SK-N-SH (cell line): ENCODE measurements around the gene CALB2. TPM values are rescaled to one million over a fixed set of nuclear protein-coding genes. Genes with fewer than 3 reads are reported as not detected.

Experiments used
- CTCF ChIA-PET: fragments of 300-600, 350-600 bp; formaldehyde crosslinking; extraction: SDS; loops from one replicate; lab custom pipeline; 2021; lab: Yijun Ruan, JAX
- POLR2A ChIA-PET: fragments of 350-600 bp; sonication (Branson Sonifier 250); formaldehyde crosslinking; extraction: SDS; loops from one replicate; lab custom pipeline; 2020; ENCODE audit warnings: antibody characterized with exemption, inconsistent platforms; lab: Yijun Ruan, JAX
- DNase-seq: peaks from one replicate; pipeline ENCODE4 v3.0.0; 2012
- H2AFZ ChIP-seq: fragments of 200-600 bp; sonication (generic); 2 replicates; pipeline ENCODE4 v1.8.1; 2016; ENCODE audit warnings: antibody characterized with exemption, mild to moderate bottlenecking, low read depth
- H3F3A ChIP-seq: fragments of 200-600 bp; sonication (generic); replicated peaks from 2 replicates; pipeline ENCODE3; 2016; ENCODE audit warnings: antibody characterized with exemption, mild to moderate bottlenecking; ENCODE audit not compliant: insufficient read depth
- H3K27ac ChIP-seq, 2 experiments: fragments of 200-500 bp in 1 of 2; fragments of 200-600 bp in 1 of 2; sonication (Bioruptor generic) in 1 of 2; sonication (generic), shearing (Covaris generic) in 1 of 2; 2 replicates each; pipeline versions ENCODE4 v1.5.1 to v1.6.1; 2014 to 2016; ENCODE audit warnings: low read depth in 2 of 2, inconsistent platforms in 1 of 2, low read length in 1 of 2, mild to moderate bottlenecking in 1 of 2, mixed read lengths in 1 of 2
- H3K27me3 ChIP-seq: fragments of 200-600 bp; sonication (generic), shearing (Covaris generic); 2 replicates; pipeline ENCODE4 v1.6.1; 2016; ENCODE audit warnings: mixed run types; ENCODE audit not compliant: insufficient read depth
- H3K36me3 ChIP-seq, 2 experiments: fragments of 200-500 bp in 1 of 2; fragments of 200-600 bp in 1 of 2; sonication (Bioruptor generic) in 1 of 2; sonication (generic) in 1 of 2; replicated peaks in 1 of 2; 2 replicates each; pipeline versions ENCODE3 to v1.5.1; 2014 to 2016; ENCODE audit warnings: low read length in 1 of 2, mild to moderate bottlenecking in 1 of 2; ENCODE audit not compliant: insufficient read depth in 2 of 2, control insufficient read depth in 1 of 2
- H3K4me1 ChIP-seq, 2 experiments: fragments of 200-500 bp in 1 of 2; fragments of 200-600 bp in 1 of 2; sonication (Bioruptor generic) in 1 of 2; sonication (generic), shearing (Covaris generic) in 1 of 2; 2 replicates each; pipeline versions ENCODE4 v1.5.1 to v1.6.1; 2014 to 2016; ENCODE audit warnings: low read depth in 1 of 2, low read length in 1 of 2, mixed run types in 1 of 2; ENCODE audit not compliant: insufficient read depth in 2 of 2, control insufficient read depth in 1 of 2
- H3K4me2 ChIP-seq: fragments of 200-600 bp; sonication (generic), shearing (Covaris generic); 2 replicates; pipeline ENCODE4 v1.6.1; 2017; ENCODE audit warnings: mixed run types
- H3K4me3 ChIP-seq, 2 experiments: fragments of 200-500 bp in 1 of 2; fragments of 200-600 bp in 1 of 2; sonication (Bioruptor generic) in 1 of 2; sonication (generic), shearing (Covaris generic) in 1 of 2; 2 replicates each; pipeline versions ENCODE4 v1.5.1 to v1.8.1; 2014 to 2016; ENCODE audit warnings: low read depth in 2 of 2, inconsistent platforms in 1 of 2, low read length in 1 of 2, mild to moderate bottlenecking in 1 of 2, mixed read lengths in 1 of 2, moderate library complexity in 1 of 2
- H3K79me2 ChIP-seq: fragments of 200-600 bp; sonication (generic); 2 replicates; pipeline ENCODE4 v1.8.1; 2017; ENCODE audit warnings: mild to moderate bottlenecking; ENCODE audit not compliant: insufficient read depth
- H3K9ac ChIP-seq: fragments of 200-600 bp; sonication (generic); 2 replicates; pipeline ENCODE4 v1.6.1; 2017; ENCODE audit warnings: mixed run types
- H3K9me2 ChIP-seq: fragments of 200-600 bp; sonication (generic); 2 replicates; pipeline ENCODE4 v1.6.1; 2017; ENCODE audit warnings: mixed run types
- H3K9me3 ChIP-seq: fragments of 200-600 bp; sonication (generic); 2 replicates; pipeline ENCODE4 v1.6.1; 2017; ENCODE audit warnings: mixed run types, mild to moderate bottlenecking, moderate library complexity
- H4K20me1 ChIP-seq: fragments of 200-600 bp; sonication (generic); 2 replicates; pipeline ENCODE4 v1.6.1; 2017; ENCODE audit warnings: mild to moderate bottlenecking, mixed run types; ENCODE audit not compliant: insufficient read depth
- CHD2 ChIP-seq: fragments of 150-350 bp; IDR thresholded peaks from 2 replicates; pipeline ENCODE4 v1.6.1; 2018; ENCODE audit warnings: low read length; ENCODE audit not compliant: partially characterized antibody
- ELF1 ChIP-seq: IDR thresholded peaks from 2 replicates; pipeline ENCODE4 v1.4.0; 2012
- EP300 ChIP-seq, 2 experiments: IDR thresholded peaks; 2 replicates each; pipeline versions ENCODE4 v1.4.0 to v1.6.1; 2012; ENCODE audit warnings: borderline replicate concordance in 1 of 2, low read depth in 1 of 2, low read length in 1 of 2
- EZH2phosphoT487 ChIP-seq: fragments of 200-600 bp; sonication (generic); IDR thresholded peaks from 2 replicates; pipeline ENCODE4 v1.6.1; 2017; ENCODE audit warnings: low read depth, mixed run types, mild to moderate bottlenecking, antibody characterized with exemption, moderate library complexity, borderline replicate concordance
- FOSL2 ChIP-seq: IDR thresholded peaks from 2 replicates; pipeline ENCODE4 v1.4.0; 2012; ENCODE audit warnings: low read depth, mild to moderate bottlenecking, moderate library complexity, borderline replicate concordance
- MEF2A ChIP-seq: IDR thresholded peaks from 2 replicates; pipeline ENCODE4 v1.4.0; 2012; ENCODE audit warnings: low read depth, borderline replicate concordance
- NFIC ChIP-seq: IDR thresholded peaks from 2 replicates; pipeline ENCODE4 v1.4.0; 2012; ENCODE audit warnings: borderline replicate concordance
- NRF1 ChIP-seq: IDR thresholded peaks from 2 replicates; pipeline ENCODE4 v1.6.1; 2012; ENCODE audit warnings: low read depth, mild to moderate bottlenecking, low read length
- RAD21 ChIP-seq: IDR thresholded peaks from 2 replicates; pipeline ENCODE4 v1.6.1; 2012; ENCODE audit warnings: mild to moderate bottlenecking, low read length
- RXRA ChIP-seq: IDR thresholded peaks from 2 replicates; pipeline ENCODE4 v1.4.0; 2012; ENCODE audit warnings: low read depth, mild to moderate bottlenecking, borderline replicate concordance
- TAF1 ChIP-seq: IDR thresholded peaks from 2 replicates; pipeline ENCODE4 v1.6.1; 2012; ENCODE audit warnings: low read depth, mild to moderate bottlenecking, low read length, moderate library complexity, borderline replicate concordance
- TEAD4 ChIP-seq: IDR thresholded peaks from 2 replicates; pipeline ENCODE4 v1.4.0; 2012; ENCODE audit warnings: mild to moderate bottlenecking, borderline replicate concordance; ENCODE audit not compliant: insufficient read depth
- WGBS: methylation state at CpG from one replicate; pipeline ENCODE4 v1.1.6; 2017; ENCODE audit warnings: low lambda C conversion rate; 5-methylcytosine and 5-hydroxymethylcytosine counted together
- polyA plus RNA-seq, 3 experiments: library from polyadenylated mRNA; depleted of rRNA; stranded (reverse); fragments of >200 nt; gene quantifications; 2 replicates each; pipeline ENCODE4 v1.2.3, GENCODE V29; 2012
- TF ChIP-seq, protein P1 (sequence below): fragments of 150-350 bp; IDR thresholded peaks from 2 replicates; pipeline ENCODE4 v1.6.1; 2017; ENCODE audit warnings: antibody characterized with exemption, low read length, low read depth, borderline replicate concordance

CALB2 gene
- polyA plus RNA-seq, 1 of the 3 experiments (the other 2 are of a cell fraction): 0.12 TPM

DNA sequence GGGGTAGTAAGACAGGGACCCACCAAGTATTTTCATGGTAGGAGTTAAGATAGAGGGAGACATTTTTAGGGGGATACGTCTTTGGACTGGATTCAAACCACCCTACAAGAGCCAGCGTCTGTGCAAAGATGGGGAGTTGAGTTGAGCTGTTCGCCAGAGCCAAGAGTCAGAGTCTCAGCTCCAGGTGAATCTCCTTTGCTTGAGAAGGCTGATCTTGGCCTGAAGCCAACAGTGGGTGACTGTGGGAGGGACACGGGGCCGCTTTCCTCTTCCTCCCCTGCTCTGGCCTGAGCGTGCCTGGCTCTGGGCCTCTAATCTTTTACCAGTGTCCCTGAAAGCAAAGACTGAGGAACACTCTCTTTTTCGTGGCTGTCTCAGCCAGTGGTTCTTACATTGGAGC is 78.0 kb downstream of the CALB2 start:
- H3K79me2 ChIP-seq: no peaks in the 10 kb centered on the region
- H3K4me3 ChIP-seq: no peak overlapping the region
- no peak overlapping the region for H3K9ac ChIP-seq
- 20% methylated on average over 6 of the region's 7 CpGs for WGBS
- H3K4me2 ChIP-seq: no peak overlapping the region
- H3K4me1 ChIP-seq: no peaks in the 10 kb centered on the region
- H3K9me3 ChIP-seq: no peaks in the 10 kb centered on the region
- H4K20me1 ChIP-seq: no peaks in the 10 kb centered on the region
- no peaks in the 10 kb centered on the region for H3K36me3 ChIP-seq
- H3K9me2 ChIP-seq: no peaks in the 10 kb centered on the region
- POLR2A ChIA-PET: no interaction called here
- no peaks in the 10 kb centered on the region for H3F3A ChIP-seq
- no peak overlapping the region for H2AFZ ChIP-seq
- H3K27me3 ChIP-seq: peaks cover 8% of the 10 kb centered on the region; the same call in 1 of the 2 replicates
- DNase-seq: no peak
- H3K27ac ChIP-seq: no peak overlapping the region
- no peak for TF ChIP-seq RXRA
- no peak for TF ChIP-seq ELF1
- TF ChIP-seq MEF2A: no peak
- TF ChIP-seq EZH2phosphoT487: no peak
- TF ChIP-seq RAD21: no peak
- no peak for TF ChIP-seq CHD2
- no peak for TF ChIP-seq FOSL2
- TF ChIP-seq NFIC: no peak
- TF ChIP-seq NRF1: no peak
- TF ChIP-seq, all 33 proteins: peak for 0
- CTCF ChIA-PET: interaction anchor here (4.7 kb wide), 1 partner anchor 24 kb away, joined by 22 read pairs; no protein-coding TSS in a partner anchor

DNA sequence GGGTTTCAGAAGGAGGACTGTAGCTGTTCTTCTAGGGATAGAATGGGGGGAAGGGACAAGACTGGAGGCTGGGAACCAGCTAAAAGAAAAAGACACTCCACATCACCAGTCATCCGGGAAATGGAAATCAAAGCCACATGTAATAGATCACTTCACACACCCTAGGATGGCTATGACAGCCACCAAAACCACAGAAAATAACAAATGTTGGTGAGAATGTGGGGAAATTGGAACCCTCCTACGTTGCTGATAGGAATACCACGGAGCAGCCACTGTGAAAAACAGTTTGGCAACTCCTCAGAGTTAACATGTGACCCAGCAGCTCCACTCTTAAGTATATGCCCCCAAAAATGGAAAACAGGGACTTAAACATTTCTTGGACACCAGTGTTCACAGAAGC is 81.0 kb downstream of the CALB2 start:
- WGBS: 3% methylated on average over 3 of the region's 3 CpGs
- no peaks in the 10 kb centered on the region for H3K79me2 ChIP-seq
- H3F3A ChIP-seq: no peaks in the 10 kb centered on the region
- H3K4me3 ChIP-seq: no peak overlapping the region
- H3K9me2 ChIP-seq: no peaks in the 10 kb centered on the region
- CTCF ChIA-PET: interaction anchor here (0.6 to 4.7 kb wide), 3 partner anchors 27 to 172 kb away, joined by 3 to 22 read pairs (median 6); no protein-coding TSS in a partner anchor
- no peaks in the 10 kb centered on the region for H3K36me3 ChIP-seq
- POLR2A ChIA-PET: no interaction called here
- no peaks in the 10 kb centered on the region for H4K20me1 ChIP-seq
- peaks cover 8% of the 10 kb centered on the region; the same call in 1 of the 2 replicates for H3K27me3 ChIP-seq
- no peak overlapping the region for H3K27ac ChIP-seq
- no peaks in the 10 kb centered on the region for H3K9me3 ChIP-seq
- DNase-seq: no peak
- TF ChIP-seq FOSL2: no peak
- no peak for TF ChIP-seq CHD2
- no peak for TF ChIP-seq EP300 (IDR thresholded peaks at IDR 0.05; ENCODE audit: borderline replicate concordance in 1 of 2, low read depth in 1 of 2, low read length in 1 of 2)
- TF ChIP-seq, protein P1, sequence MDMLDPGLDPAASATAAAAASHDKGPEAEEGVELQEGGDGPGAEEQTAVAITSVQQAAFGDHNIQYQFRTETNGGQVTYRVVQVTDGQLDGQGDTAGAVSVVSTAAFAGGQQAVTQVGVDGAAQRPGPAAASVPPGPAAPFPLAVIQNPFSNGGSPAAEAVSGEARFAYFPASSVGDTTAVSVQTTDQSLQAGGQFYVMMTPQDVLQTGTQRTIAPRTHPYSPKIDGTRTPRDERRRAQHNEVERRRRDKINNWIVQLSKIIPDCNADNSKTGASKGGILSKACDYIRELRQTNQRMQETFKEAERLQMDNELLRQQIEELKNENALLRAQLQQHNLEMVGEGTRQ: no peak
- no peak for TF ChIP-seq TEAD4
- no peak for TF ChIP-seq TAF1
- TF ChIP-seq, all 33 proteins: peak for 0
- no peaks in the 10 kb centered on the region for H3K4me1 ChIP-seq
- H3K4me2 ChIP-seq: no peak overlapping the region
- H3K9ac ChIP-seq: no peak overlapping the region
- H2AFZ ChIP-seq: no peak overlapping the region

Other genes starting within 250 kb of the CALB2 start
- gene HYDIN, start 128.0 kb upstream of the CALB2 start, polyA plus RNA-seq (2012; rRNA removed): 0.33 and 0.42 TPM in 2 replicates
- 7.2 and 9.6 TPM in 2 replicates for gene CMTR2, start 69.3 kb upstream of the CALB2 start, polyA plus RNA-seq (2012; rRNA removed)
- not detected in 2 replicates for gene TLE7, start 83.3 kb downstream of the CALB2 start, polyA plus RNA-seq (2012; rRNA removed)
- gene ZNF23, start 103.5 kb downstream of the CALB2 start, polyA plus RNA-seq (2012; rRNA removed): 6.5 and 7.3 TPM in 2 replicates
- 1.4 and 2.3 TPM in 2 replicates for gene ZNF19, start 130.6 kb downstream of the CALB2 start, polyA plus RNA-seq (2012; rRNA removed)
- gene CHST4, start 167.7 kb downstream of the CALB2 start, polyA plus RNA-seq (2012; rRNA removed): 0.08 and 0.18 TPM in 2 replicates
- not detected in 2 replicates for gene TAT, start 218.4 kb downstream of the CALB2 start, polyA plus RNA-seq (2012; rRNA removed)